Measurements from ENCODE around the gene TUB. TPM values are rescaled to one million over a fixed set of nuclear protein-coding genes. Genes with fewer than 3 reads are reported as not detected.

Gene TUB
- polyA plus RNA-seq, 1 donor (not counting 4 experiments of a cell fraction or from before 2014, with no cell fraction given) = 0.84 TPM

DNA sequence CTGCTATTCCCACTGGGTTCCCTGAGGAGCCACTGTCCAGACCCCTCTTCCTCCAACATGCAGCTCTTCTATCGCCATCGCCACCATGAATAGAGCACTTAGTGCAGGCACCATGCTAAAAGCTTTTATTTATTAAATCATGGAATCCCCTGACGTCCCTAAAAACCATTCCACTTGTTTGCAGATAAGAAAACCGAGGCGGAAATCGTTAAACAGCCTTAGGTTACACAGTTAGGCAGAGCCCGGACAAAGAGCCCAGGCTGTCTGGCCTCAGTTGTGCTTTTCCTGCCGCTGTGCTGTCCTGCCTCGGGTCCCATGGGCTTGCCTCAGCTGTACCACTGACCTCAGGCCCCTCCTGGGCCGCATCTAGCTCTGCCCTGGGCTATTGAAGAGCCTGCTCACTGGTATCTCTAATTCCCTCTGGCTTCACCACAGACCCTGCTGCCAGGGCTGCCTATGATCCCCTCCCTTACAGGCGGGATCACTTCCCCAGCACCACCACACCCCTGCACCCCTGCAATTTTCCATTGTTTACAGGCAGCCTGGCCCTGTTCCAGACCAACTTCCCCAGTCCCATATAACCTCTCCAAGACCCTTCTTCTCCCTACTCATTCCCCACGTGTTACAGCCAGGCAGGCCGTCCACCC, 13.0 kb upstream of the TUB start:
- no peak overlapping the region for H3K4me2 ChIP-seq (ENCODE audit: control insufficient read depth, extremely low read depth, insufficient read depth, low read depth, low read length)
- peaks cover 5% of the 10 kb centered on the region for H3K27me3 ChIP-seq (ENCODE audit: control insufficient read depth, extremely low read depth, insufficient read depth, low read length)
- dilution Hi-C loops (cut with MboI; ENCODE audit: extremely low pct_ligation_motif_present, low sequenced_read_pairs) = no loop called here
- TF ChIP-seq, protein P1, sequence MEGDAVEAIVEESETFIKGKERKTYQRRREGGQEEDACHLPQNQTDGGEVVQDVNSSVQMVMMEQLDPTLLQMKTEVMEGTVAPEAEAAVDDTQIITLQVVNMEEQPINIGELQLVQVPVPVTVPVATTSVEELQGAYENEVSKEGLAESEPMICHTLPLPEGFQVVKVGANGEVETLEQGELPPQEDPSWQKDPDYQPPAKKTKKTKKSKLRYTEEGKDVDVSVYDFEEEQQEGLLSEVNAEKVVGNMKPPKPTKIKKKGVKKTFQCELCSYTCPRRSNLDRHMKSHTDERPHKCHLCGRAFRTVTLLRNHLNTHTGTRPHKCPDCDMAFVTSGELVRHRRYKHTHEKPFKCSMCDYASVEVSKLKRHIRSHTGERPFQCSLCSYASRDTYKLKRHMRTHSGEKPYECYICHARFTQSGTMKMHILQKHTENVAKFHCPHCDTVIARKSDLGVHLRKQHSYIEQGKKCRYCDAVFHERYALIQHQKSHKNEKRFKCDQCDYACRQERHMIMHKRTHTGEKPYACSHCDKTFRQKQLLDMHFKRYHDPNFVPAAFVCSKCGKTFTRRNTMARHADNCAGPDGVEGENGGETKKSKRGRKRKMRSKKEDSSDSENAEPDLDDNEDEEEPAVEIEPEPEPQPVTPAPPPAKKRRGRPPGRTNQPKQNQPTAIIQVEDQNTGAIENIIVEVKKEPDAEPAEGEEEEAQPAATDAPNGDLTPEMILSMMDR (optimal IDR thresholded peaks at IDR 0.05 in 1 of 3, IDR thresholded peaks at IDR 0.05 in 1 of 3, conservative IDR thresholded peaks at IDR 0.05 in 1 of 3; ENCODE audit: extremely low read depth in 1 of 3, insufficient read depth in 2 of 3, low read length in 3 of 3) = no peak
- no peak for TF ChIP-seq EZH2 (IDR thresholded peaks at IDR 0.05; ENCODE audit: low read length)
- no peak overlapping the region for H2AFZ ChIP-seq (ENCODE audit: control insufficient read depth, low read length)
- H3K36me3 ChIP-seq (ENCODE audit: control insufficient read depth in 2 of 2, extremely low read depth in 1 of 2, insufficient read depth in 2 of 2, low read length in 2 of 2) = no peaks in the 10 kb centered on the region
- H3K4me1 ChIP-seq (ENCODE audit: control insufficient read depth, extremely low read depth, insufficient read depth, low read length) = no peaks in the 10 kb centered on the region
- no peak overlapping the region for H3K9ac ChIP-seq (ENCODE audit: control insufficient read depth, extremely low read depth, insufficient read depth, low read length)
- H3K9me3 ChIP-seq (ENCODE audit: control insufficient read depth, low read depth, low read length) = no peaks in the 10 kb centered on the region
- no peaks in the 10 kb centered on the region for H3K9me1 ChIP-seq (ENCODE audit: control insufficient read depth, extremely low read depth, insufficient read depth, low read length)
- DNase-seq (ENCODE audit: low read depth, low spot score) (no peak), FAIRE-seq (no peak)
- H3K79me2 ChIP-seq (ENCODE audit: control insufficient read depth, insufficient read depth, low read length) = no peaks in the 10 kb centered on the region
- H4K20me1 ChIP-seq (ENCODE audit: control insufficient read depth, extremely low read depth, insufficient read depth, low read length) = no peaks in the 10 kb centered on the region
- H3K27ac ChIP-seq (ENCODE audit: control insufficient read depth, insufficient read depth, low read length) = no peak overlapping the region
- H3K4me3 ChIP-seq (ENCODE audit: control insufficient read depth in 2 of 3, extremely low read depth in 1 of 3, insufficient read depth in 2 of 3, low read depth in 1 of 3, low read length in 3 of 3) = no peak overlapping the region

DNA sequence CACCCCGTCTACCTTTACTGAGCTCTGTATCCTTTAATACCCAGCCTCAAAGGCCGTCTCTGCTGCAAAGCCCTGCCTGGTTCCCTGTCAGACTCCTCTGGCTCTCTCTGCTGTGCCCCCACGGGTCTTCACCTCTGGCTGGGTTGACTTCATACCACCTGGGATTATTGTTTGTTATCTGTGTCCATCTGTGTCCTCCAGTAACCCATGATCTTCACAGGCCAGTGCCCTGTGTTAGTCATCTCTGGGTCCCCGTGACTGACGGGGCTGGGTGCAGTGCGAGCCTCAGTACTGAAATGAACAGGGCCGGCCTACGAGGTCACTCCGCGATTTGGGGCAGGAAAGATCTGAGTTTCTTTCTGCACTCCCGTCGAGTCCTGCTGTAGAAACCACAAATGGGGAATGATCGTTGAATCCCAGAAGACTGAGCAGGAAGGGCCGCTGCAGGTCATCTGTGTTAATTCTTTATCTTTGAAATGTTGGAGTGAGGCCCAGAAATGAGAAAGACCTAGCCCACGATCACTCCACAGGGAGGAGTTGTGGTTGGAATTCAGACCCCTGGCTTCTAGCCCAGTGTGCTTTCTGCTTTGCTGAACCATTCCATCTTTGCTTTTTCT, 12.3 kb upstream of the TUB start:
- DNase-seq (ENCODE audit: low read depth, low spot score) (no peak), FAIRE-seq (no peak)
- Histone ChIP-seq H3K36me3 (ENCODE audit: control insufficient read depth in 2 of 2, extremely low read depth in 1 of 2, insufficient read depth in 2 of 2, low read length in 2 of 2) (no peaks in the 10 kb centered on the region), H3K27me3 (ENCODE audit: control insufficient read depth, extremely low read depth, insufficient read depth, low read length) (peaks cover 7% of the 10 kb centered on the region), H3K9me3 (ENCODE audit: control insufficient read depth, low read depth, low read length) (no peaks in the 10 kb centered on the region), H3K9me1 (ENCODE audit: control insufficient read depth, extremely low read depth, insufficient read depth, low read length) (no peaks in the 10 kb centered on the region), H3K4me3 (ENCODE audit: control insufficient read depth in 2 of 3, extremely low read depth in 1 of 3, insufficient read depth in 2 of 3, low read depth in 1 of 3, low read length in 3 of 3) (no peak overlapping the region), H2AFZ (ENCODE audit: control insufficient read depth, low read length) (no peak overlapping the region), H3K79me2 (ENCODE audit: control insufficient read depth, insufficient read depth, low read length) (no peaks in the 10 kb centered on the region), H3K4me1 (ENCODE audit: control insufficient read depth, extremely low read depth, insufficient read depth, low read length) (no peaks in the 10 kb centered on the region), H3K9ac (ENCODE audit: control insufficient read depth, extremely low read depth, insufficient read depth, low read length) (no peak overlapping the region), H4K20me1 (ENCODE audit: control insufficient read depth, extremely low read depth, insufficient read depth, low read length) (no peaks in the 10 kb centered on the region), H3K27ac (ENCODE audit: control insufficient read depth, insufficient read depth, low read length) (no peak overlapping the region), H3K4me2 (ENCODE audit: control insufficient read depth, extremely low read depth, insufficient read depth, low read depth, low read length) (no peak overlapping the region)
- no peak for TF ChIP-seq EZH2 (IDR thresholded peaks at IDR 0.05; ENCODE audit: low read length)
- TF ChIP-seq, protein P1 (optimal IDR thresholded peaks at IDR 0.05 in 1 of 3, IDR thresholded peaks at IDR 0.05 in 1 of 3, conservative IDR thresholded peaks at IDR 0.05 in 1 of 3; ENCODE audit: extremely low read depth in 1 of 3, insufficient read depth in 2 of 3, low read length in 3 of 3) = no peak
- dilution Hi-C loops (cut with MboI; ENCODE audit: extremely low pct_ligation_motif_present, low sequenced_read_pairs) = no loop called here

All from keratinocyte (primary cell).